Measurements from ENCODE around the gene SLC10A1.

Gene SLC10A1

GRCh38 chr14:69770559-69770958, 26.5 kb downstream of the SLC10A1 start:
- peaks cover 82% of the 10 kb centered on the region for H3K36me3 Mint-ChIP-seq (ENCODE audit: low read depth)
- no peak overlapping the region for H3K4me3 Mint-ChIP-seq
- DNase-seq (ENCODE audit: low spot score) = no peak
- H3K9me3 Mint-ChIP-seq = peaks cover 3% of the 10 kb centered on the region
- no peaks in the 10 kb centered on the region for H3K27me3 Mint-ChIP-seq (ENCODE audit: low read depth)
- H3K27ac Mint-ChIP-seq = no peak overlapping the region
- H3K4me1 Mint-ChIP-seq (ENCODE audit: low read depth) = peaks cover 38% of the 10 kb centered on the region

- Mint-ChIP-seq H3K36me3 (ENCODE audit: low read depth) (peaks cover 74% of the 10 kb centered on the region), H3K27ac (peak overlapping the region; percentile 31), H3K4me1 (ENCODE audit: low read depth) (peaks cover 36% of the 10 kb centered on the region), H3K4me3 (peak overlapping the region; percentile 50), H3K27me3 (ENCODE audit: low read depth) (no peaks in the 10 kb centered on the region), H3K9me3 (peaks cover 4% of the 10 kb centered on the region)
- DNase-seq (ENCODE audit: low spot score) = no peak
These were observed 27.4 kb downstream of the SLC10A1 start for GRCh38 chr14:69769623-69770022.

DNA sequence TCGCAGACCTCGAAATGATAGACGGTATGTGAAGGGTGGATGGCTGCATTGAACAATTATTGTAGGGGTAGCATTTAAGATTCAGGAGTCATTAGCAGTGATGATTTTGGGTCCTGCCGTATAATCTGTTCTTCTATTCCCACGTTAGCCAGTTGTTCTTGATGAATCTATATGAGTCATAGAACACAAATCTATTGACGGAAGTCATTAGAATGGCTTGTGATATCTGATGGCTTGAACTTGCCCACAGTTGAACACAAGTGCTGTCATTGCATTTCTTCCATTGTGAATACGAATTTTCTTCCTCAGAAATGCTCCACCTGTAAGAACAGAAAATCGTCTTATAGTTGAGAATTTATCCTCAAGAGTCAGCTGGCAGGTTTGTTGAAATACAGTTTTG, 28.2 kb downstream of the SLC10A1 start:
- H3K36me3 Mint-ChIP-seq (ENCODE audit: low read depth) = peaks cover 66% of the 10 kb centered on the region
- peak overlapping the region; percentile 100 for H3K27ac Mint-ChIP-seq
- peak overlapping the region; percentile 99 for H3K4me3 Mint-ChIP-seq
- peaks cover 9% of the 10 kb centered on the region for H3K9me3 Mint-ChIP-seq
- no peak for DNase-seq (ENCODE audit: low spot score)
- H3K27me3 Mint-ChIP-seq (ENCODE audit: low read depth) = no peaks in the 10 kb centered on the region
- H3K4me1 Mint-ChIP-seq (ENCODE audit: low read depth) = peaks cover 40% of the 10 kb centered on the region

DNA sequence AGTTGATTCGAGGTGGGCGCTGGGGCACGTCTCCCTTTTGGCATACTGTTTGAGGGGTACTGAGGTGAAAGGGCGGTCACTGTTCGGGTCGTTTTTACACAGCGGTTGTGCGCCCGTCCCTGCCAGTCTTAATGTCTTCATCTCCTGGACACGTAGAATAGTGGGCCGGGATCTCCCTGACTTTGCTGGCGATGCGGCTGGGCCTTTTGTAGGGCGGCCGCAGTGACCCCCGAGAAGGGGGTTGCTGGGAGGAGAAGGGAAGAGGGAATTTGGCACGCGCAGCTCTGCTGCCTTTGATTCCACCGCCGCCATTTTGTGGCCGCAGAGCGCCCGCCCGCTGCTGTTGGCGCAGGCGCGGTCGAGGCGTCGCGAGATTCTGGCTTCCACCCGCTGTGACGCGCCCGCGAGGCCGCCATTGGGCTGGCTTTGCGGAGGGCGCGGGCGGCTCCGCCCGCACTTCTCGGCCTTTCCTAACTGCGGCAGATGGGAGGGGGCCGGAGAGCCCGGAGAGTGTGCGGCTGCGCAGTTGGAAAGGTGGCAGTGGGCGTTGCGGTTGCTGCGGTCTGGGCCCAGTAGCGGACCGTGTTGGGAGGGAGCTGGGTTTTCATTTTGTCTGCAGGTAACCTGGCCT, 29.6 kb downstream of the SLC10A1 start:
- H3K4me3 Mint-ChIP-seq = peak overlapping the region; percentile 99
- peaks cover 44% of the 10 kb centered on the region for H3K4me1 Mint-ChIP-seq (ENCODE audit: low read depth)
- DNase-seq (ENCODE audit: low spot score) = peak; percentile 96
- H3K27ac Mint-ChIP-seq = peak overlapping the region; percentile 100
- H3K9me3 Mint-ChIP-seq = peaks cover 12% of the 10 kb centered on the region
- H3K27me3 Mint-ChIP-seq (ENCODE audit: low read depth) = no peaks in the 10 kb centered on the region
- peaks cover 54% of the 10 kb centered on the region for H3K36me3 Mint-ChIP-seq (ENCODE audit: low read depth)

DNA sequence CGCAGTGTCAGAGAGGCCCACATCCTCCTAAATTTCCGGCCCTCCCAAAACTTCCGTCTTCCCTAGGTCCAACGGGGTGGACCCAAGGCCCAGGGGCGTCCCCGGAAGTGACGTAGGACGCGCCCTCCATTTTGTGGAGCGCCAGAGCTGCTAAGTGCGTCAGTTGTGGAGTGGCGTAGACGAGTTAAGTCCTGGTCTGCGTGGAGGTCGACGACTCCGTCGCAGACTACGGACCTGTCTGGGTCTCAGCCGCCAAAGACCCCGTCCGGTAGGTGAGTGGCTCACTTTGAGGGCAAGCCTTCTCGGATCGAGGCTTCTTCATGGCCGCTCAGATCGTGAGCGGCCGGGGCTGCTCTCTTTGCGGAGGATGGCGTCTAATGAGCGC, 30.1 kb downstream of the SLC10A1 start, which contains the start of gene SRSF5:
Gene SRSF5 (plus strand): TSS at position 159 of the 385 bp plus-strand sequence. CDS start 1,015 bp downstream, outside the sequence.
- peak within 1 kb of the TSS; percentile 100 for H3K27ac Mint-ChIP-seq
- no peaks in the 10 kb centered on the region for H3K27me3 Mint-ChIP-seq (ENCODE audit: low read depth)
- peaks cover 49% of the 10 kb centered on the region for H3K4me1 Mint-ChIP-seq (ENCODE audit: low read depth)
- peak; percentile 93 for DNase-seq (ENCODE audit: low spot score)
- H3K9me3 Mint-ChIP-seq = peaks cover 12% of the 10 kb centered on the region
- H3K36me3 Mint-ChIP-seq (ENCODE audit: low read depth) = peaks cover 49% of the 10 kb centered on the region
- H3K4me3 Mint-ChIP-seq = peak within 1 kb of the TSS; percentile 99

DNA sequence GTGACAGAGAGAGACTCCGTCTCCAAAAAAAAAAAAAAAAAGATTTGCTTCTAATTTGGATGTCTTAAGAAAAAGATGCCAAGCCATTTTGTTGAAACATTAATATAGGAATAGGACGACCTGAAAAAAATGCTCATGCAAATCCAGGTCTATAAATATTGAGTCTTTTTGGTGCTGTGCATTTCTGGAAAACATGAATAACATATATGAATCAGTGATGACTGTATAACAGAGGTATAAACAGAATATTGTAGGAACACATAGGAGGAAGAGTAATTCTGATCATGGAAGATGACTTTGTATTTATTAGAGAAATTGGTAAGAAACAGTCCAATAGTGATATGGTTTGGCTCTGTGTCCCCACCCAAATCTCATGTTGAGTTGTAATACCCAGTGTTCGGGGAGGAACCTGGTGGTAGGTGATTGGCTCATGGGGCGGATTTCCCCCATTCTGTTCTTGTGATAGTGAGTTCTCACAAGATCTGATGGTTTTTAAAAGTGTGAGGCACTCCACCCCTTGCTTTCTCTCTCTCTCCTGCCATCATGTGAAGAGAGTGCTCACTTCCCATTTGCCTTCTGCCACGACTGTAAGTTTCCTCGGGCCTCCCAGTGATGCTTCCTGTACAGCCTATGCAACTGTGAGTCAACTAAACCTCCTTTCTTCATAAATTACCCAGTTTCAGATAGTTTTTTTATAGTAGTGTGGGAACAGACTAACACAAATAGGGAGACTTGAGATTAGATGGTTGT, 33.1 kb downstream of the SLC10A1 start:
- no peak overlapping the region for H3K4me3 Mint-ChIP-seq

GRCh38 chr14:69760810-69761209, 36.2 kb downstream of the SLC10A1 start:
- Mint-ChIP-seq H3K4me1 (ENCODE audit: low read depth) (peaks cover 21% of the 10 kb centered on the region), H3K27ac (no peak overlapping the region), H3K4me3 (no peak overlapping the region), H3K9me3 (peaks cover 11% of the 10 kb centered on the region), H3K27me3 (ENCODE audit: low read depth) (no peaks in the 10 kb centered on the region), H3K36me3 (ENCODE audit: low read depth) (peaks cover 2% of the 10 kb centered on the region)
- no peak for DNase-seq (ENCODE audit: low spot score)

More for the DNA sequence above, 33.1 kb downstream of the SLC10A1 start:
- DNase-seq (ENCODE audit: low spot score) = peak; percentile 35
- H3K27me3 Mint-ChIP-seq (ENCODE audit: low read depth) = no peaks in the 10 kb centered on the region
- H3K4me1 Mint-ChIP-seq (ENCODE audit: low read depth) = peaks cover 37% of the 10 kb centered on the region
- H3K36me3 Mint-ChIP-seq (ENCODE audit: low read depth) = peaks cover 24% of the 10 kb centered on the region
- peaks cover 12% of the 10 kb centered on the region for H3K9me3 Mint-ChIP-seq
- peak overlapping the region; percentile 72 for H3K27ac Mint-ChIP-seq

- Mint-ChIP-seq H3K9me3 (no peaks in the 10 kb centered on the region), H3K4me3 (no peak overlapping the region), H3K4me1 (ENCODE audit: low read depth) (peaks cover 15% of the 10 kb centered on the region), H3K27me3 (ENCODE audit: low read depth) (peaks cover 2% of the 10 kb centered on the region), H3K27ac (no peak overlapping the region), H3K36me3 (ENCODE audit: low read depth) (peaks cover 2% of the 10 kb centered on the region)
- no peak for DNase-seq (ENCODE audit: low spot score)
These were observed 40.7 kb downstream of the SLC10A1 start for GRCh38 chr14:69756298-69756697.

DNA sequence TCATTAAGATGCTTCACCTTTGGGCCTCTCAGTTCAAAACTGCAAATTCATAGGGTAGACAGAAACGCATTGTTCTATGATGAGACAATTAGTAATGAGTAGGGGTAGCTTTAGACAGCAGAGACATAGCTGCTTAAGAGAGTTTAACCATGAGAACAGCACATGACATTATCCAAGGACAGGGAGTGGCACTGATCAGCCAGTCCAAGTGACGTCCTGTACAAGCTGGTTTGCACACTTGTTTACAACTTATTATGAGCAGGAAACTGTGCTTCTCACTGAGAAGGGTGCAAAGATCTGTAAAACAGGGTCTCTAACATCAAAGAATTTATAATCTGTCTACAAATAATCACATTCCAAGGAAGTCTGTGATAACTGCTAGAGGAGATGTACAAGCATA, 41.3 kb downstream of the SLC10A1 start:
- Mint-ChIP-seq H3K9me3 (no peaks in the 10 kb centered on the region), H3K27ac (peak overlapping the region; percentile 41), H3K27me3 (ENCODE audit: low read depth) (peaks cover 2% of the 10 kb centered on the region), H3K4me1 (ENCODE audit: low read depth) (peaks cover 15% of the 10 kb centered on the region), H3K36me3 (ENCODE audit: low read depth) (peaks cover 2% of the 10 kb centered on the region), H3K4me3 (no peak overlapping the region)
- no peak for DNase-seq (ENCODE audit: low spot score)

- no peak for DNase-seq (ENCODE audit: low spot score)
These were observed 41.7 kb downstream of the SLC10A1 start for GRCh38 chr14:69755296-69755695.

GRCh38 chr14:69754487-69754886, 42.6 kb downstream of the SLC10A1 start:
- Mint-ChIP-seq H3K4me1 (ENCODE audit: low read depth) (peaks cover 15% of the 10 kb centered on the region), H3K27me3 (ENCODE audit: low read depth) (peaks cover 2% of the 10 kb centered on the region), H3K36me3 (ENCODE audit: low read depth) (peaks cover 2% of the 10 kb centered on the region), H3K4me3 (no peak overlapping the region), H3K9me3 (no peaks in the 10 kb centered on the region), H3K27ac (no peak overlapping the region)
- no peak for DNase-seq (ENCODE audit: low spot score)

More at GRCh38 chr14:69755296-69755695, 41.7 kb downstream of the SLC10A1 start:
- Mint-ChIP-seq H3K4me1 (ENCODE audit: low read depth) (peaks cover 15% of the 10 kb centered on the region), H3K4me3 (no peak overlapping the region), H3K27ac (peak overlapping the region; percentile 41), H3K9me3 (no peaks in the 10 kb centered on the region), H3K36me3 (ENCODE audit: low read depth) (peaks cover 2% of the 10 kb centered on the region), H3K27me3 (ENCODE audit: low read depth) (peaks cover 2% of the 10 kb centered on the region)

- no peak for DNase-seq (ENCODE audit: low spot score)
- peaks cover 2% of the 10 kb centered on the region for H3K36me3 Mint-ChIP-seq (ENCODE audit: low read depth)
- no peak overlapping the region for H3K4me3 Mint-ChIP-seq
- H3K27ac Mint-ChIP-seq = no peak overlapping the region
- peaks cover 2% of the 10 kb centered on the region for H3K27me3 Mint-ChIP-seq (ENCODE audit: low read depth)
- H3K9me3 Mint-ChIP-seq = no peaks in the 10 kb centered on the region
- H3K4me1 Mint-ChIP-seq (ENCODE audit: low read depth) = peaks cover 15% of the 10 kb centered on the region
These were observed 43.2 kb downstream of the SLC10A1 start for GRCh38 chr14:69753860-69754259.

GRCh38 chr14:69752773-69753172, 44.3 kb downstream of the SLC10A1 start:
- Mint-ChIP-seq H3K9me3 (no peaks in the 10 kb centered on the region), H3K4me3 (no peak overlapping the region), H3K4me1 (ENCODE audit: low read depth) (peaks cover 15% of the 10 kb centered on the region), H3K27me3 (ENCODE audit: low read depth) (peaks cover 2% of the 10 kb centered on the region), H3K27ac (no peak overlapping the region), H3K36me3 (ENCODE audit: low read depth) (peaks cover 2% of the 10 kb centered on the region)
- no peak for DNase-seq (ENCODE audit: low spot score)

DNA sequence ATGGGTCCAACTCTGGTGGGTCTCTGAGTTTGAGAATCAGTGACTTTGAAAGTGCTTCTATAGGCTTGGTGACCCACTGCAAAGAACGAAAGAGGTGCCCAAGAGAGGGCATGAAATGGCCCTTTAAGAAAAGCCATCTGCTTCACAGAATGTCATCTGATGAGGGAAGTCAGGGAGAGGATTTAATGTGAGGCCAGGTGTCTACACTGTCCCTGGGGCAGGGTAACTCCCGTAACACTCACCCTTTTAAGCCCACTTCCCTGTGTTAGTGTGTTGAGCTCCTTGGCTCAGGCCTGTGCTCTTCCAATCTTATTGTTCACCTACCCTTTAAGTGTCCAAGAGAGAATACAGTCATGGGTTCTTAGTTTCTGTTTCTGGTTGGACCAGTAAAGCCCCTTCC, 46.5 kb downstream of the SLC10A1 start:
- H3K27ac Mint-ChIP-seq = no peak overlapping the region
- H3K4me3 Mint-ChIP-seq = no peak overlapping the region
- no peak for DNase-seq (ENCODE audit: low spot score)
- peaks cover 2% of the 10 kb centered on the region for H3K27me3 Mint-ChIP-seq (ENCODE audit: low read depth)
- peaks cover 2% of the 10 kb centered on the region for H3K36me3 Mint-ChIP-seq (ENCODE audit: low read depth)
- H3K9me3 Mint-ChIP-seq = no peaks in the 10 kb centered on the region
- peaks cover 14% of the 10 kb centered on the region for H3K4me1 Mint-ChIP-seq (ENCODE audit: low read depth)

Data from T-helper 2 cell treated with Interferon-gamma antibody and Interleukin-4, amounts not matched to agents 5 μg/mL and 100 μg/mL, for 36 hours (primary cell).